ENCODE results near the gene MAML3.

The MAML3 gene

DNA sequence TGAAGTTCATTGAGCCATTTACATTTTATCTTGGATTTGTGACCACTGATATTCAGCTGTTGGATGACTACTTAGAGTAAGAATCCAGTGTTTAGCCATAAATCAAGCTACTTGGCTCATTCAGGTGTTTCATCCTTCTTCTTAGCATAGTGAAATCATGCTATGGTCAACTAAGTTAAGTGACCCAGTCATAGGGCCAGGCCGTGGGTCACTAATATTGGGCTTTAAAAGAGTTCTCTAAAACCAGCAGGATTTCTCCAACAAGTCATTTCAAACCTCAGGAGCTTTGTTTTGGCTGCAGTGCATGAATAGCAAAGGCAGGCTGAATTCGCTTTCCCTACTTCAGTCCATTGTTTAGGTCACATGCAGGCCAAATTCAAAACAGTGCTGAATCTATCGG, 181.0 kb downstream of the MAML3 start:
- no peak for DNase-seq (ENCODE audit: low read depth)
- no peak overlapping the region for H3K4me3 ChIP-seq (ENCODE audit: low read depth, low read length)
- TF ChIP-seq MYC (IDR thresholded peaks at IDR 0.05; ENCODE audit: low read depth, low read length) (no peak), POLR2A (IDR thresholded peaks at IDR 0.05; ENCODE audit: extremely low read depth, insufficient read length) (no peak), CTCF (IDR thresholded peaks at IDR 0.05; ENCODE audit: low read depth, low read length) (no peak)
- TF ChIP-seq, protein P1, sequence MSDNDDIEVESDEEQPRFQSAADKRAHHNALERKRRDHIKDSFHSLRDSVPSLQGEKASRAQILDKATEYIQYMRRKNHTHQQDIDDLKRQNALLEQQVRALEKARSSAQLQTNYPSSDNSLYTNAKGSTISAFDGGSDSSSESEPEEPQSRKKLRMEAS (IDR thresholded peaks at IDR 0.05; ENCODE audit: low read depth, low read length), result no peak

GRCh38 chr4:139972305-139972704, 181.7 kb downstream of the MAML3 start:
- DNase-seq (ENCODE audit: low read depth), result no peak
- TF ChIP-seq CTCF (IDR thresholded peaks at IDR 0.05; ENCODE audit: low read depth, low read length), result no peak
- TF ChIP-seq POLR2A (IDR thresholded peaks at IDR 0.05; ENCODE audit: extremely low read depth, insufficient read length), result no peak
- TF ChIP-seq, protein P1 (IDR thresholded peaks at IDR 0.05; ENCODE audit: low read depth, low read length), result no peak
- no peak for TF ChIP-seq MYC (IDR thresholded peaks at IDR 0.05; ENCODE audit: low read depth, low read length)
- no peak overlapping the region for H3K4me3 ChIP-seq (ENCODE audit: low read depth, low read length)

GRCh38 chr4:139971111-139971510, 182.9 kb downstream of the MAML3 start:
- TF ChIP-seq, protein P1 (IDR thresholded peaks at IDR 0.05; ENCODE audit: low read depth, low read length), result no peak
- DNase-seq (ENCODE audit: low read depth), result no peak
- H3K4me3 ChIP-seq (ENCODE audit: low read depth, low read length), result no peak overlapping the region

DNA sequence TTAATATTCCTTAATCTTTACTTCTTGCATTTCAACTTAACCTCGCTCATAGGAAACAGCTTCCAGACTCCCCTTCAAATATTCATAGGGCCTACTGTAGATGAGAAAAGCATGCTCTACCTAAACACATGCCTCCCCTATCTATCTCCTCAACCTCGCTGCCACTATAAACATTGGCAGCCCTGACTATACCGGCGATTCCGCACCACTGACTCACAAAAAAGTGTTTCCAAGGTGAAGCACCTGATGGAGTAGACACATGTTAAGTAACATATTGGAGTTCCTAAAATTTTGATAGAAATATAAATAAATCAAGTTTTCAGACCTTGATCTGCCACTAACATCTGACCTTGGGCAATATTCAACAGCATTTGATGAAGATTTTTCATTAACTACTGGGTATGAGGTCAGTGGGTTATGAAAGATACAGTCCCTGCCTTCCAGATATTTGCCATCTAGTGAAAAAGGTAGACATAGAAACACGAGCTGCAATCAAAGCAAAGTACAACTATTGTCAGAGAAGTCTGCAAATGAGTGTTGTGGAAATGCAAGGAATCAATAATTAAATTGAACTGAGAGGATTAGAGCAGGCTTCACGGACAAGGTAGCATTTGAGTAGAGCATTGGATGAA, 184.2 kb downstream of the MAML3 start:
- H3K4me3 ChIP-seq (ENCODE audit: low read depth, low read length), result no peak overlapping the region
- TF ChIP-seq POLR2A (IDR thresholded peaks at IDR 0.05; ENCODE audit: extremely low read depth, insufficient read length), result no peak
- no peak for TF ChIP-seq MYC (IDR thresholded peaks at IDR 0.05; ENCODE audit: low read depth, low read length)
- TF ChIP-seq, protein P1 (IDR thresholded peaks at IDR 0.05; ENCODE audit: low read depth, low read length), result no peak
- no peak for TF ChIP-seq CTCF (IDR thresholded peaks at IDR 0.05; ENCODE audit: low read depth, low read length)
- DNase-seq (ENCODE audit: low read depth), result no peak

DNA sequence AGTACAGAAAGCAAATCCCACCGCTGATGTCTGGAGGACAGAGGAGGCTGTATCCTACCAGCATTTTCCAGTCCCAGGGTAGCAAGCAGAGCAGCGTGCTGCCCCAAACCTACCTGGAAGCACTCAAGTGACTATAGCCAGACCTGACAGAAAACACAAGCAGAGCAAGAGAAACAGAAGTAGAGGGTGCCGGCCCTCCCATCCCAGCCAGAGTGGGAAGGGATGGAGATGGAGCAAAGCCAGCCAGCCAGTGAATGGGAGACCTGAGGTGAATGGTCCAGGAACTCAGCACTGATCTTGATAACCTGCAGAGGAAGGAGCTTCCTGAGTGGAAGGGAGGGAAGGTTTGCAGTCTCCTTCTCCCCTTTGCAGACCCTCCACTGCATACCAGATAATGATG, 185.2 kb downstream of the MAML3 start:
- no peak for TF ChIP-seq CTCF (IDR thresholded peaks at IDR 0.05; ENCODE audit: low read depth, low read length)
- TF ChIP-seq, protein P1 (IDR thresholded peaks at IDR 0.05; ENCODE audit: low read depth, low read length), result no peak
- no peak for TF ChIP-seq POLR2A (IDR thresholded peaks at IDR 0.05; ENCODE audit: extremely low read depth, insufficient read length)
- DNase-seq (ENCODE audit: low read depth), result no peak
- no peak overlapping the region for H3K4me3 ChIP-seq (ENCODE audit: low read depth, low read length)

GRCh38 chr4:139966383-139966782, 187.6 kb downstream of the MAML3 start:
- H3K4me3 ChIP-seq (ENCODE audit: low read depth, low read length), result no peak overlapping the region
- no peak for DNase-seq (ENCODE audit: low read depth)
- TF ChIP-seq, protein P1 (IDR thresholded peaks at IDR 0.05; ENCODE audit: low read depth, low read length), result no peak
- TF ChIP-seq CTCF (IDR thresholded peaks at IDR 0.05; ENCODE audit: low read depth, low read length), result no peak
- no peak for TF ChIP-seq POLR2A (IDR thresholded peaks at IDR 0.05; ENCODE audit: extremely low read depth, insufficient read length)
- no peak for TF ChIP-seq MYC (IDR thresholded peaks at IDR 0.05; ENCODE audit: low read depth, low read length)

Data from NB4 (cell line).